Calu3 (cell line): Measurements from ENCODE around the gene GNAS. TPM values are rescaled to one million over a fixed set of nuclear protein-coding genes. Genes with fewer than 3 reads are reported as not detected.

Experiments
- BruUV-seq: library from RNA; stranded (reverse); fragments of 400-500 nt; replicated peaks from 2 replicates; lab custom pipeline; 2021; lab: Mats Ljungman, UMichigan
- CTCF ChIA-PET: fragments of 300-600 bp; sonication (Branson Sonifier 250); formaldehyde crosslinking; loops from one replicate; lab custom pipeline; 2022; ENCODE audit warnings: antibody characterized with exemption; lab: Charles Lee
- DNase-seq: peaks from one replicate; pipeline ENCODE4 v3.0.0; 2022
- H3K27ac Mint-ChIP-seq: one replicate; pipeline ENCODE4 v1.8.0; 2022; ENCODE audit warnings: mixed read lengths; ENCODE audit not compliant: unreplicated experiment
- H3K27me3 Mint-ChIP-seq: one replicate; pipeline ENCODE4 v1.8.0; 2022; ENCODE audit warnings: mixed read lengths; ENCODE audit not compliant: unreplicated experiment
- H3K36me3 Mint-ChIP-seq: one replicate; pipeline ENCODE4 v1.8.0; 2022; ENCODE audit warnings: mild to moderate bottlenecking, moderate library complexity, mixed read lengths; ENCODE audit not compliant: insufficient read depth, unreplicated experiment
- H3K4me1 Mint-ChIP-seq: one replicate; pipeline ENCODE4 v1.8.0; 2022; ENCODE audit warnings: mild to moderate bottlenecking, low read depth, mixed read lengths; ENCODE audit not compliant: unreplicated experiment
- H3K4me3 Mint-ChIP-seq: one replicate; pipeline ENCODE4 v1.8.0; 2022; ENCODE audit warnings: mild to moderate bottlenecking, low read depth, moderate library complexity, mixed read lengths; ENCODE audit not compliant: unreplicated experiment
- H3K9me3 Mint-ChIP-seq: one replicate; pipeline ENCODE4 v1.8.0; 2022; ENCODE audit warnings: low read depth, mixed read lengths; ENCODE audit not compliant: unreplicated experiment
- CTCF ChIP-seq: fragments of 200-600 bp; IDR thresholded peaks from one replicate; pipeline ENCODE4 v1.8.0; 2022; ENCODE audit warnings: antibody characterized with exemption; ENCODE audit not compliant: unreplicated experiment
- intact Hi-C: fragments of 100-400 bp; cut with micrococcal nuclease; formaldehyde crosslinking; loops from one replicate; pipeline ENCODE4 v1.10.0; 2022; ENCODE audit not compliant: unreplicated experiment
- total RNA-seq: library from RNA; stranded (reverse); gene quantifications from 2 replicates; pipeline ENCODE4 v1.2.3, GENCODE V29; 2022

Gene GNAS
- total RNA-seq, 1 experiment from 2014 or later: 1,410 TPM

- intact Hi-C loops: loop anchor here (5.0 kb wide), 2 partner anchors 34 to 79 kb away; no protein-coding TSS in a partner anchor
- peak overlapping the region; percentile 5 for H3K4me3 Mint-ChIP-seq
- peaks cover 17% of the 10 kb centered on the region for H3K4me1 Mint-ChIP-seq
- no peak for DNase-seq
- no peaks in the 10 kb centered on the region for H3K9me3 Mint-ChIP-seq
- H3K27me3 Mint-ChIP-seq: no peaks in the 10 kb centered on the region
- H3K27ac Mint-ChIP-seq: peak overlapping the region; percentile 58
- no peak for TF ChIP-seq CTCF
- CTCF ChIA-PET: interaction anchor here (0.7 kb wide), 1 partner anchor 12 kb away, joined by 3 read pairs; no protein-coding TSS in a partner anchor
- peaks cover 96% of the 10 kb centered on the region for H3K36me3 Mint-ChIP-seq
- no TSS peak for BruUV-seq
These were observed 55.7 kb downstream of the GNAS start for GRCh38 chr20:58908221-58908620.

GRCh38 chr20:58908941-58909340, 56.4 kb downstream of the GNAS start:
- intact Hi-C loops: loop anchor here (5.0 kb wide), 2 partner anchors 33 to 78 kb away; no protein-coding TSS in a partner anchor
- CTCF ChIA-PET: interaction anchor here (0.6 kb wide), 1 partner anchor 73 kb away, joined by 5 read pairs; no protein-coding TSS in a partner anchor

GRCh38 chr20:58909585-58909984, 57.1 kb downstream of the GNAS start:
- BruUV-seq: no TSS peak
- H3K36me3 Mint-ChIP-seq: peaks cover 82% of the 10 kb centered on the region
- no peaks in the 10 kb centered on the region for H3K9me3 Mint-ChIP-seq
- H3K4me3 Mint-ChIP-seq: no peak overlapping the region
- CTCF ChIA-PET: interaction anchor here (0.6 kb wide), 1 partner anchor 72 kb away, joined by 5 read pairs; no protein-coding TSS in a partner anchor
- peaks cover 17% of the 10 kb centered on the region for H3K4me1 Mint-ChIP-seq
- no peak for DNase-seq
- intact Hi-C loops: loop anchor here (5.0 kb wide), 2 partner anchors 33 to 78 kb away; no protein-coding TSS in a partner anchor
- H3K27me3 Mint-ChIP-seq: no peaks in the 10 kb centered on the region
- H3K27ac Mint-ChIP-seq: no peak overlapping the region
- TF ChIP-seq CTCF: no peak

More at GRCh38 chr20:58908941-58909340, 56.4 kb downstream of the GNAS start:
- BruUV-seq: no TSS peak
- Mint-ChIP-seq H3K27ac (peak overlapping the region; percentile 58), H3K36me3 (peaks cover 89% of the 10 kb centered on the region), H3K4me1 (peaks cover 17% of the 10 kb centered on the region), H3K9me3 (no peaks in the 10 kb centered on the region), H3K27me3 (no peaks in the 10 kb centered on the region), H3K4me3 (no peak overlapping the region)
- DNase-seq: no peak
- TF ChIP-seq CTCF: no peak

GRCh38 chr20:58910473-58910872, 58.0 kb downstream of the GNAS start:
- no peak for DNase-seq
- Mint-ChIP-seq H3K36me3 (peaks cover 73% of the 10 kb centered on the region), H3K4me3 (no peak overlapping the region), H3K4me1 (peaks cover 17% of the 10 kb centered on the region), H3K27me3 (no peaks in the 10 kb centered on the region), H3K9me3 (no peaks in the 10 kb centered on the region), H3K27ac (no peak overlapping the region)
- BruUV-seq: no TSS peak
- TF ChIP-seq CTCF: no peak
- CTCF ChIA-PET: no interaction called here
- intact Hi-C loops: no loop called here
